HG03565 (cell line): Measurements from ENCODE around the gene GPALPP1.
A peak's percentile ranks its signal among the peaks of the same experiment; 100 is the strongest.
"Not testable (repeated sequence)": the region's sequence is repeated elsewhere in the genome, so short reads cannot be mapped to it uniquely, and the experiment has no call there.

ENCODE experiments used
- ATAC-seq: cut with Tn5 transposase; IDR thresholded peaks from one replicate; pipeline ENCODE4 v1.9.1; 2021; ENCODE audit warnings: mild to moderate bottlenecking, moderate library complexity; ENCODE audit not compliant: unreplicated experiment

The GPALPP1 gene

GRCh38 chr13:44989071-44989889 lies at the start of gene GPALPP1, which contains the start of gene NUFIP1:
Gene GPALPP1, plus strand, starts transcription at chr13:44989538. Its CDS starts 117 bp downstream, at chr13:44989655.
Gene NUFIP1, minus strand, starts transcription at chr13:44989471. Its CDS starts 35 bp downstream, at chr13:44989436.
- peak; percentile 87 for ATAC-seq

GRCh38 chr13:44943411-44943810 lies 45.9 kb upstream of the GPALPP1 start:
- not testable (repeated sequence) for ATAC-seq

GRCh38 chr13:44951184-44951583 lies 38.2 kb upstream of the GPALPP1 start:
- ATAC-seq, result no peak

GRCh38 chr13:44952671-44953070 lies 36.7 kb upstream of the GPALPP1 start:
- ATAC-seq, result no peak

DNA sequence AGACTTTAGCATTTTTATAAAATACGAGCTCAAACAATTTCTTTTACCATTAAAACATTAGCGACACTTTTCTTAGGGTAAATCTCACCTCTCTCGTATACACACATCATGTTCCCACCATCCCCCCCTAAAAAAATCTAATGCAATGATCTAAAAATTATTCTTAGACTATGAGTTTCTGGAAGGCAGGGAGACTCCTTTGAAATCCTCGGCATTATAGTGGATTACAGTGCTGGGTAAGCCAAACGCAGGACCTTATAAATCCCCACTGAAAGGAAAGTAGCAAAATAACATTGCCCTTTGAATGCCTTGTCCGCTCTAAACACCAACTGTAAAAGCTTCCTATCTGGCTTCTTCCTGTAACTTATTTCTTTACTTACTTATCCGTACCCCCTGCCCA lies 35.1 kb upstream of the GPALPP1 start:
- ATAC-seq, result no peak

GRCh38 chr13:44955406-44955805 lies 33.9 kb upstream of the GPALPP1 start:
- ATAC-seq, result no peak

DNA sequence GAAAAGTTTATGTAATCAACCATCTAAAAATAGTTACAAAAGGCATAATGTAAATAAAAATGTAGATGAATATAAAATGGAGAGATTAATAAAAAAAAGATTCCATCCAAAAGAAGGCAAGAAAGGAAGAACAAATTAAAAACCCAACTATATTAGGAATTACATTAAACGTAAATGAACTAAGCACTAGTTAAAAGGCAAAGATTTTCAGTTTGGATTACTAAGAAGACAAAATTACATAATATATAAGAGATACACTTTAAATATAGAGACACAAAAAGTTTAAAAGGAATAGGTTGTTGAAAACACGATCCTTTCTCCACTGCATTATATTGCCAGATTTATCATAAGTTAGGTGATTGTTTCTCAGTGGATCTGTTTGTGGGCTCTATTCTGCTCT lies 27.3 kb upstream of the GPALPP1 start:
- ATAC-seq, result no peak

DNA sequence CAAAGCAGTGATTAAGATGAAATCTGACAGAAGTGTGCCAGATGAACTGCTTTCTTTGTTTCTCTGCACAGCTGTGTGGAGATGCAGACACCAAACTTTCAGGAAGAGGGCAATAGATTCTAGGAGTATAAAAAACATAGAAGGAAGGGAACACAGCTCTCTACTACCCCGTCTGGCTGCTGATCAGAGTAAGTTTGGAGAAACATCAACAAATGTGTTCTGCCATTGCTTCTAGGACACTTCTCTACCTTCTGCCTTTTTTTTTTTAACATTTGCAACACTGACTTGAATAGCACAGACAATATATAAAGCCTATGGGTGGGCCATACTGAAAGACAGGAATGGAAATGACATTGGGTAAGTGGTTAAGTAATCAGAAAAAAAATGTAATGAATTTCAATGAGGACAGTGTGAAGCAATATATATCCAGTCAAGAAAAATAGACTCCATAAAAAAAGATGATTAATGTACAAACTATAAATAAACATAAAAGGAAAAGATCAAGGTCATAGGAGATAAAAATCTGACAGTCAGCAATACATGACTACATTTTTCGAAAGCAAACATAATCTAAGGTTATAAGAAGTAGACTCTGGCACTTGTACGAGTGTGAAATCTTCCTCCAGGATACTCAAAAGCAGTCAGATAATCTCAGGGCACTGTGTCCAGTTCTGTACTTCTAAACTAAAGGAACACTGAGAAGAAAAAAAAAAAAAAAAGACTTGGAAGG lies 21.5 kb upstream of the GPALPP1 start:
- ATAC-seq, result no peak

DNA sequence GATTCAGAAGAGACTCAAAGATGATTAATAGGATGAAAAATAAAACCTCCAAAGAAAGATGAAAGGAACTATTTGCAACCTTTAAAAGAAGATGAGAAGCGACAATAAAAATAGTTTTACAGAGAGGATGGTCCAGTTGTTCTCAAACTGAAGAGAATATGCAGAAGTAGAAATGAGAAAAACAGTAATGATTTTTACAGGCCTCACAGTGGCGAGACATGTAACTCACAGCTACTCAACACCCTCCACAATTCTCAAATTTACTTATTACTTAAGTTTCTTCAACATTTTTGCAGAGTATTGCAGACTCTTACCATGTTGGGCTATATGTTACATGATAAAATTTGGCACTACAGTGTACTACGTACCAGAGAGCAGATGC lies 20.9 kb upstream of the GPALPP1 start:
- no peak for ATAC-seq

- no peak for ATAC-seq
Observed at GRCh38 chr13:44969551-44970484, 19.5 kb upstream of the GPALPP1 start.

DNA sequence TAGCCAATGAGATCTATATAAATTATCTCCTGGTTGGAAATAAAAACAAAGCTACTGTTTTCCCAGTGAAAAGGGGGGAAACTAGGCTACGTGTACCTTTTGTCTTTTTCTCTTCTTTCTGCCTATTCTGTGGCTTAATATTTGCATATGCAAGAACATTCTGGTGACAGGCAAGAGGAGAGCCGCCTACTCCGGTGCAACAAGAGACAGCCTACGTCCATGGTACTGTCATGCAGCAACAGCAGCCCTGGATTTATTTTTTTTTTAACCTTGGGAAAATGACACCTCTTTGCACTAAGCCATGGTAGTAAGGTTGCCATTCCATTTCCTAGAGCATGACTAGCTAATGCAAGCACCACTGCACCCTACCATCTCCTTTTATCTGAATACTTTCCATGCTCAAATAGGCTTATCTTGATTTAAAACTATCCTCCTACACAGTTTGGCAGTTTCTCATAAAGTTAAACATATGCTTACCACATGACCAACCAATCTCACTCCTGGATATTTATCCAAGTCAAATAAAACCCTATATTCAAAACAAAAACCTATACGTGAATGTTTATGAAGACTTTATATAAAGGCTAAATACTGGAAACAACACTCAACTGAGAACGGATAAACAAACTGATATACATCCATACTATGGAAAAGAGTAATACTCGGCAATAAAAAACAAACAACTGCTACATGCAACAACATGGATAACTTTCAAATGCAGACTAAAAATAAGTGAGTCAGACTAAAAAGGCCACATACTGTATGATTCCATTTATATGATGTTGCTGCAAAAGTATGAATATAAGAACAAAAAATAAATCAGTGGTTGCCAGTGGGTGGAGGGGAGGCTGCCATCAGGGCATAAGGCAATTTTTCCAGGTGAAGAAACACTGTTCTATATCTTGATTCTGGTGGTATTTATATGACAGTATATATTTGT lies 17.4 kb upstream of the GPALPP1 start:
- no peak for ATAC-seq

- ATAC-seq, result no peak
Observed at GRCh38 chr13:44972956-44973581, 16.3 kb upstream of the GPALPP1 start.

- ATAC-seq, result no peak
Observed at GRCh38 chr13:44974056-44974793, 15.1 kb upstream of the GPALPP1 start.

DNA sequence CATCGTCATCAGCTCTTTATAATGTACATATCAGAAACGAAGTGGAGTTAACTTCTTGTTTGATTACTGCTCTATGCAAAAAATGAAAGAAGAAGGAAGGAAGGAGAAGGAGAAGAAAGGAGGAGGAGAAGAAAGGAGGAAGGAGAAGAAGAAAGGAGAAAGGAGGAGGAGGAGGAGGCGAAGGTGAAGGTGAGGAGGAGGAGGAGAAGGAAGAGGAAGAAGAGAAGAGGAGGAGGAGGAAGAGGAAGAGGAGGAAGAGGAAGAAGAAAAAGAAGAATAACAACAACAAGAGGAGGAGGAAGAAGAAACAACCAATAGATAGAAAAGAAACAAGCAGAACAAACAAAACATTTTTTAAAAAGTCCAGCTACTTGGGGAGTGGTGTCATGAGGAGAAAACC lies 13.1 kb upstream of the GPALPP1 start:
- no peak for ATAC-seq

DNA sequence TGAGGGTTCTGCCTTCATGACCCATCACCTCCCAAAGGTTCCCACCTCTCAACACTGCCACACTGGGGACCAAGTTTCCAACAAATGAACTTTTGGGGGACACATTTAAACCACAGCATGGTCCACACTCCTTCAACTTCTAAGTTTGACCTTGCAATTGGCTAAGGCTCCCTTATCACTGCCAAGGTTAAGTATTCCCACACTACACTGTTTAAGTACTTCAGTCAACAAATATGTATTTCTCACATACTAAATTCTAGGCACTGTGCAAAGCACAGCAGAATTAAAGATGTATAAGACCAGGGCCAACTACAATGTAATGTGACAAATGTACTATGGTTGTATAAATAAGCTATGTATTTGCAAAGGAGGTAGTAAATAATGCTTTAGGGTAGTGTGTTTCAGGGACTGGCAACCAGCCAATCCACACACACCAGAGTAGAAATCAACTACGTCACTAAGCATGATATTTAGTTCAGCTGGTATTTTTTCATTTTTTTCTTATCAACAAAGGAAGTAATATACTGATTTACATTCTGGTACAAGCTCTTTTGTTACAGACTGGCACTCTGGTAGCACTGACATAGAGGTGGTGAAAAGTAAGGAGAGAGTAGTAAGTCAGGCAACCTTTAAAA lies 12.3 kb upstream of the GPALPP1 start:
- ATAC-seq, result no peak

DNA sequence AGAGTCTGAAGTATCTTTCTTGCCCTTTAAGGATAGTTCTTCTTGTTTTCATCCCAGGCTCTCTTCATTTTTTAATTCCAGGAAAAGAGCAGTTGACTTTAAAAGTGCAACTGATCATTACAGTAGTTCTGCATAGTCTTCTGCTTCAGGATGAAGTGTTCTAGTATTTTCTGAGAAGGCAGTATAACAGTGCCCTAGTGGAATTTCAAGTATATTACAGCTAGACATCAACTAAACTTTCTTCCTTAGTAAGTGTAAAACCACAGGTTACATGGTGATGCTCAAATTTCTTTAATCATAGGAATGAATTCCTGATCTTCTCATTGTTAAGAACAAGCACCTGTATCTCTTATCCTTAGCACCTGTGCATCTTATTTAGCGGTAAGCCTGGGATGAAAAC lies 11.0 kb upstream of the GPALPP1 start:
- ATAC-seq, result no peak

GRCh38 chr13:44989941-44990340 lies 603 bp downstream of the GPALPP1 start:
- no peak for ATAC-seq

DNA sequence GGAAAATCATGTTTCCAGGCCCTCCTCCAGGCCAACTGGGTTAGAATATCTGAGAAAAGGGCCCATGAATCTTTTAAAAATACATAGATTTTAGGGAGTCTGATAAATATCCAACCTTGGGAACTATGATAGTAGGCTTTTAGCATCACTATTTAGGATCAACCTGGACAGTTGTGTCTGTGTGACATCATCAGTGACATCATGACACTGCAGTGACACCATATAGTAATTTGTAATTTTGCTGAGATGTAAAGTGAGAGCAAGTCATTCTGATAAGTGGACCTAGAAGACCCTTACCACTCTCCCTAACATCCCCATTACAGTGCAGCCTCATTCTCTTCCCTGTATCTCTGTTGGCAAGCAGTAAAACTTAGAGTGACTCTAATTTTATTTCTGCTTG lies 14.1 kb downstream of the GPALPP1 start:
- no peak for ATAC-seq
